Endometrial microvascular endothelial cells (primary cell): ENCODE results near the gene AK5. TPM values are rescaled to one million over a fixed set of nuclear protein-coding genes. Genes with fewer than 3 reads are reported as not detected.

Experiments used
- in situ Hi-C: cut with HindIII; loops from 2 replicates; pipeline ENCODE4 v1.10.0; 2017; ENCODE audit warnings: low sequenced_read_pairs, low pct_unique_long_range_greater_than_20kb; ENCODE audit errors: inconsistent ontology term
- total RNA-seq: library from RNA; depleted of rRNA; stranded (reverse); fragments of >200 nt; gene quantifications from one replicate; pipeline ENCODE4 v1.2.3, GENCODE V29; 2015; ENCODE audit errors: inconsistent ontology term

AK5 gene
- total RNA-seq, 1 donor from 2014 or later = 53.1 TPM

GRCh38 chr1:77341195-77341594 lies 59.4 kb downstream of the AK5 start:
- in situ Hi-C loops = no loop called here

GRCh38 chr1:77342745-77343144 lies 60.9 kb downstream of the AK5 start:
- in situ Hi-C loops = no loop called here

- in situ Hi-C loops = no loop called here
These were observed 65.8 kb downstream of the AK5 start for GRCh38 chr1:77347646-77348045.

- in situ Hi-C loops = no loop called here
These were observed 66.7 kb downstream of the AK5 start for GRCh38 chr1:77348549-77348948.

GRCh38 chr1:77349275-77349674 lies 67.5 kb downstream of the AK5 start:
- in situ Hi-C loops = no loop called here

- in situ Hi-C loops = no loop called here
These were observed 68.4 kb downstream of the AK5 start for GRCh38 chr1:77350012-77350770.

- in situ Hi-C loops = no loop called here
These were observed 72.7 kb downstream of the AK5 start for GRCh38 chr1:77354536-77354935.

GRCh38 chr1:77355010-77355409 lies 73.2 kb downstream of the AK5 start:
- in situ Hi-C loops = no loop called here

GRCh38 chr1:77356136-77356535 lies 74.3 kb downstream of the AK5 start:
- in situ Hi-C loops = no loop called here

- in situ Hi-C loops = no loop called here
These were observed 78.4 kb downstream of the AK5 start for GRCh38 chr1:77360256-77360655.

GRCh38 chr1:77361621-77362020 lies 79.8 kb downstream of the AK5 start:
- in situ Hi-C loops = no loop called here

- in situ Hi-C loops = no loop called here
These were observed 88.3 kb downstream of the AK5 start for GRCh38 chr1:77370161-77370560.

- in situ Hi-C loops = no loop called here
These were observed 88.9 kb downstream of the AK5 start for GRCh38 chr1:77370583-77371306.

GRCh38 chr1:77371396-77371795 lies 89.6 kb downstream of the AK5 start:
- in situ Hi-C loops = no loop called here

GRCh38 chr1:77373702-77374101 lies 91.9 kb downstream of the AK5 start:
- in situ Hi-C loops = no loop called here

- in situ Hi-C loops = no loop called here
These were observed 93.7 kb downstream of the AK5 start for GRCh38 chr1:77375541-77375940.

- in situ Hi-C loops = no loop called here
These were observed 94.2 kb downstream of the AK5 start for GRCh38 chr1:77375990-77376389.

GRCh38 chr1:77378723-77379535 lies 97.1 kb downstream of the AK5 start:
- in situ Hi-C loops = no loop called here

GRCh38 chr1:77382366-77382765 lies 100.5 kb downstream of the AK5 start:
- in situ Hi-C loops = no loop called here

- in situ Hi-C loops = no loop called here
These were observed 101.4 kb downstream of the AK5 start for GRCh38 chr1:77383236-77383635.
